Measurements from ENCODE around the gene BNC2.

The BNC2 gene

GRCh38 chr9:16602494-16602893, 268.0 kb downstream of the BNC2 start:
- Histone ChIP-seq H3K4me2 (ENCODE audit: low read length) (no peak overlapping the region), H3K4me3 (ENCODE audit: low read length) (no peak overlapping the region), H3K27me3 (ENCODE audit: control insufficient read depth, insufficient read depth, low read length) (no peaks in the 10 kb centered on the region), H3K36me3 (ENCODE audit: insufficient read depth, low read length) (no peaks in the 10 kb centered on the region), H3K4me1 (ENCODE audit: control insufficient read depth, insufficient read depth, low read length) (peaks cover 3% of the 10 kb centered on the region), H3K9ac (ENCODE audit: low read depth, low read length) (no peak overlapping the region), H3K9me3 (replicated peaks; ENCODE audit: low read length) (no peaks in the 10 kb centered on the region)

GRCh38 chr9:16601991-16602390, 268.5 kb downstream of the BNC2 start:
- Histone ChIP-seq H3K4me2 (ENCODE audit: low read length) (no peak overlapping the region), H3K4me3 (ENCODE audit: low read length) (no peak overlapping the region), H3K9me3 (replicated peaks; ENCODE audit: low read length) (no peaks in the 10 kb centered on the region), H3K36me3 (ENCODE audit: insufficient read depth, low read length) (no peaks in the 10 kb centered on the region), H3K9ac (ENCODE audit: low read depth, low read length) (no peak overlapping the region), H3K27me3 (ENCODE audit: control insufficient read depth, insufficient read depth, low read length) (no peaks in the 10 kb centered on the region), H3K4me1 (ENCODE audit: control insufficient read depth, insufficient read depth, low read length) (peaks cover 3% of the 10 kb centered on the region)

DNA sequence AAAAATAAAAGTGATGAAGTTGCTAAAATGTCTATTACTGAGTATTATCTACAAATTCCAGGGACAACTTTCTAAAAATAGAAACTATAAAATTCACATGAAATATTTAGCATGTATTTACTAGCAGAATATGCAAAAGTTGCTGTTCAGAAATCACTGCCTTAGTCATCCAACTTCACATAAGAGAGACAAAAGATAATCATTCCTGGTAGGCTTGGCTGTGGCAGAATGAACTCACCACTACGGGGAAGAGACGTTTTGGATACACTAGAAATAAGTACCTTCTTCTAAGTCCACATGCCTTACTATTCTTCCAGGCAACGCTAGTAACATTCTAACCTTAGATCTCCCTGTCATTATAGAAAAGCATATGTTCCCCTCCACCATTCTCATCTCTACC, 272.2 kb downstream of the BNC2 start:
- Histone ChIP-seq H3K4me3 (ENCODE audit: low read length) (no peak overlapping the region), H3K27me3 (ENCODE audit: control insufficient read depth, insufficient read depth, low read length) (no peaks in the 10 kb centered on the region), H3K9ac (ENCODE audit: low read depth, low read length) (no peak overlapping the region), H3K4me1 (ENCODE audit: control insufficient read depth, insufficient read depth, low read length) (peaks cover 3% of the 10 kb centered on the region), H3K4me2 (ENCODE audit: low read length) (no peak overlapping the region), H3K36me3 (ENCODE audit: insufficient read depth, low read length) (no peaks in the 10 kb centered on the region), H3K9me3 (replicated peaks; ENCODE audit: low read length) (no peaks in the 10 kb centered on the region)

- Histone ChIP-seq H3K9ac (ENCODE audit: low read depth, low read length) (no peak overlapping the region), H3K4me1 (ENCODE audit: control insufficient read depth, insufficient read depth, low read length) (peaks cover 3% of the 10 kb centered on the region), H3K36me3 (ENCODE audit: insufficient read depth, low read length) (no peaks in the 10 kb centered on the region)
Measured at GRCh38 chr9:16597136-16597535, 273.3 kb downstream of the BNC2 start.

GRCh38 chr9:16595227-16595626, 275.2 kb downstream of the BNC2 start:
- no peaks in the 10 kb centered on the region for H3K36me3 ChIP-seq (ENCODE audit: insufficient read depth, low read length)
- H3K4me3 ChIP-seq (ENCODE audit: low read length): no peak overlapping the region
- no peaks in the 10 kb centered on the region for H3K27me3 ChIP-seq (ENCODE audit: control insufficient read depth, insufficient read depth, low read length)
- peaks cover 3% of the 10 kb centered on the region for H3K4me1 ChIP-seq (ENCODE audit: control insufficient read depth, insufficient read depth, low read length)
- no peak overlapping the region for H3K4me2 ChIP-seq (ENCODE audit: low read length)
- no peak overlapping the region for H3K9ac ChIP-seq (ENCODE audit: low read depth, low read length)
- H3K9me3 ChIP-seq (replicated peaks; ENCODE audit: low read length): no peaks in the 10 kb centered on the region

More at GRCh38 chr9:16597136-16597535, 273.3 kb downstream of the BNC2 start:
- Histone ChIP-seq H3K4me2 (ENCODE audit: low read length) (no peak overlapping the region), H3K9me3 (replicated peaks; ENCODE audit: low read length) (no peaks in the 10 kb centered on the region), H3K27me3 (ENCODE audit: control insufficient read depth, insufficient read depth, low read length) (no peaks in the 10 kb centered on the region), H3K4me3 (ENCODE audit: low read length) (no peak overlapping the region)

DNA sequence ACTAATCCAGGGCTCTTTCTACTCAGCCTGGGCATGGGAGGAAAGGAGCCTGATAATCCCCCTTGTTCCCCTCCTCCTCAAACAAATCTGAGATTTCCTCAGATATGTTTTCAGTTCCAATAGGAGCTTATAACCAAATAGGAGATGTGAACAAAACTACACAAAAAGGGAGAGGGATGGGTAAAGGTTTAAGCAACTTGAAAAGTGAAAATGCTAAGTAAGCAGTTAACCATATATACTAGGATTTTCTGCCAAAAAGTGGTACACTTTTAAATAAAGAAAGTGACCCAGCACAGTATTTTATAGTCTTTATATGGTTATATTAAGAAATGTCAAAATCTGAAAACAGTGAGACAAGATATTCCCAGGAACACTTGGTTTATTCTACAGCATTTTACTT, 275.7 kb downstream of the BNC2 start:
- no peaks in the 10 kb centered on the region for H3K27me3 ChIP-seq (ENCODE audit: control insufficient read depth, insufficient read depth, low read length)
- H3K36me3 ChIP-seq (ENCODE audit: insufficient read depth, low read length): no peaks in the 10 kb centered on the region
- H3K9ac ChIP-seq (ENCODE audit: low read depth, low read length): no peak overlapping the region
- H3K9me3 ChIP-seq (replicated peaks; ENCODE audit: low read length): no peaks in the 10 kb centered on the region
- H3K4me3 ChIP-seq (ENCODE audit: low read length): no peak overlapping the region
- no peak overlapping the region for H3K4me2 ChIP-seq (ENCODE audit: low read length)
- peaks cover 3% of the 10 kb centered on the region for H3K4me1 ChIP-seq (ENCODE audit: control insufficient read depth, insufficient read depth, low read length)

- H3K27me3 ChIP-seq (ENCODE audit: control insufficient read depth, insufficient read depth, low read length): no peaks in the 10 kb centered on the region
- H3K9me3 ChIP-seq (replicated peaks; ENCODE audit: low read length): no peaks in the 10 kb centered on the region
- no peak overlapping the region for H3K9ac ChIP-seq (ENCODE audit: low read depth, low read length)
- H3K4me3 ChIP-seq (ENCODE audit: low read length): no peak overlapping the region
- H3K36me3 ChIP-seq (ENCODE audit: insufficient read depth, low read length): no peaks in the 10 kb centered on the region
- H3K4me2 ChIP-seq (ENCODE audit: low read length): no peak overlapping the region
- peaks cover 3% of the 10 kb centered on the region for H3K4me1 ChIP-seq (ENCODE audit: control insufficient read depth, insufficient read depth, low read length)
Measured at GRCh38 chr9:16593746-16594145, 276.7 kb downstream of the BNC2 start.

DNA sequence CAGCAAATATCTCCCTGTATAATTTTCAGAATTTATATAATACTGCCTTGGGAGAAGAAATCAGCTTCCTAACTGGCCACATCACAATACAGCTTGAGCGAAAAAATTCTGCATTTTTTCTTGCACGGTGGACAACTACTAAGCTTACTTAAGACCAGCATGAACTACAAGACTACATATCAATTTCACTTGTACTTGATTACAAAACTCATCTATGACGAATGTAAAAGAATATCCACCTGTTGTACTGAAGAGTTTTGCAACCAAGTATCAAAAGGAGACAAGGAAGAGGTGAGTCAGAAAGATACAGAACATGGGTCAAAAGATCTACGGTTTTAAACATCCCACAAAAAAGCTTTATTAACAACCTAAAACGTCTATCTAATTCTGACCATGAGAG, 279.4 kb downstream of the BNC2 start:
- Histone ChIP-seq H3K4me1 (ENCODE audit: control insufficient read depth, insufficient read depth, low read length) (no peaks in the 10 kb centered on the region), H3K36me3 (ENCODE audit: insufficient read depth, low read length) (no peaks in the 10 kb centered on the region), H3K27me3 (ENCODE audit: control insufficient read depth, insufficient read depth, low read length) (no peaks in the 10 kb centered on the region), H3K4me2 (ENCODE audit: low read length) (no peak overlapping the region), H3K4me3 (ENCODE audit: low read length) (no peak overlapping the region), H3K9ac (ENCODE audit: low read depth, low read length) (no peak overlapping the region), H3K9me3 (replicated peaks; ENCODE audit: low read length) (no peaks in the 10 kb centered on the region)

- Histone ChIP-seq H3K9me3 (replicated peaks; ENCODE audit: low read length) (no peaks in the 10 kb centered on the region), H3K36me3 (ENCODE audit: insufficient read depth, low read length) (peaks cover 6% of the 10 kb centered on the region), H3K4me3 (ENCODE audit: low read length) (no peak overlapping the region), H3K4me2 (ENCODE audit: low read length) (no peak overlapping the region), H3K27me3 (ENCODE audit: control insufficient read depth, insufficient read depth, low read length) (no peaks in the 10 kb centered on the region), H3K9ac (ENCODE audit: low read depth, low read length) (no peak overlapping the region), H3K4me1 (ENCODE audit: control insufficient read depth, insufficient read depth, low read length) (no peaks in the 10 kb centered on the region)
Measured at GRCh38 chr9:16585591-16585990, 284.9 kb downstream of the BNC2 start.

- H3K27me3 ChIP-seq (ENCODE audit: control insufficient read depth, insufficient read depth, low read length): no peaks in the 10 kb centered on the region
- peaks cover 6% of the 10 kb centered on the region for H3K36me3 ChIP-seq (ENCODE audit: insufficient read depth, low read length)
- H3K9me3 ChIP-seq (replicated peaks; ENCODE audit: low read length): no peaks in the 10 kb centered on the region
- H3K4me3 ChIP-seq (ENCODE audit: low read length): no peak overlapping the region
- no peak overlapping the region for H3K9ac ChIP-seq (ENCODE audit: low read depth, low read length)
- peaks cover 12% of the 10 kb centered on the region for H3K4me1 ChIP-seq (ENCODE audit: control insufficient read depth, insufficient read depth, low read length)
- no peak overlapping the region for H3K4me2 ChIP-seq (ENCODE audit: low read length)
Measured at GRCh38 chr9:16579872-16580432, 290.5 kb downstream of the BNC2 start.

- H3K9ac ChIP-seq (ENCODE audit: low read depth, low read length): peak overlapping the region; percentile 13
- peak overlapping the region; percentile 64 for H3K4me2 ChIP-seq (ENCODE audit: low read length)
- no peaks in the 10 kb centered on the region for H3K9me3 ChIP-seq (replicated peaks; ENCODE audit: low read length)
- H3K27me3 ChIP-seq (ENCODE audit: control insufficient read depth, insufficient read depth, low read length): no peaks in the 10 kb centered on the region
- no peak overlapping the region for H3K4me3 ChIP-seq (ENCODE audit: low read length)
- H3K4me1 ChIP-seq (ENCODE audit: control insufficient read depth, insufficient read depth, low read length): peaks cover 18% of the 10 kb centered on the region
- H3K36me3 ChIP-seq (ENCODE audit: insufficient read depth, low read length): no peaks in the 10 kb centered on the region
Measured at GRCh38 chr9:16575986-16576245, 294.6 kb downstream of the BNC2 start.

DNA sequence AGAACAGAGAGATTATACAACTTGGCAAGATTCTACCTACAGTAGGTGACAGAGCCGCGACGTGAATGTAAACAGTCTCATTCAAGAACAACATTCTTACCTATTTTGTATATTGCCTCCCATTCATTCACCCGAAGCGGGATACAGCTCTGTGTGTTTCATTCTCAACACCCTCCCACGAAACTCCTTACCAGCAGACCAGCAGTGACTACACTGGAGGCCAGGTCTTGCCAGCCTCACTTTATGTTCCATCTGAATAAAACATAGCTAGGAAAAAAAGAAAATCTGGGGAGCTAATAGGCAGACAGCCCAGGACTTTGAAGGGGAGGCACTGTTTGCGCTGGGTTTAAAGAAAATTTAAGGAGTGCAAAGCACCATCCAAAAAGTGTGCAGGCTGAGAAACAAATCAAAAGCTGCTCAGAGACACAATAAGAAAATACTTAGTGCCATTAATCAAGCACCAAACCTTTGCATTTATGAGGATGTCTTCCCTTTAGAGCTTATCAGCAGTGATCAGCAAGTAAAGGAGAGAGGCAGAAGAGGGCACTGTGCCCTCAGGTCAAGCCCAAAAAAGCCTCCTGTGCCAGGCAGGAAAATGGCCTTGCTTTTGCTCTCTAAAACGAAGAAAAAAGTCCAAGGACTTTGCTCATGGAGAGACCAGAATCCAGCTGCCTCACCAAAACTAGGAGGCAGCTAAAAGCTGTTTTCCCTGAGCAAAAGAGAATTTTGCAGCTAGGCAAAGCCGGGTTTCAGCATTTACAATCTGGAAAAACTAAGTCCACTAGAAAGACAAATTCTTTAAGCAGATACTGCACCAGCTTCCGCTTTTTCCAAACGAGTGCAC, 295.1 kb downstream of the BNC2 start:
- no peaks in the 10 kb centered on the region for H3K9me3 ChIP-seq (replicated peaks; ENCODE audit: low read length)
- H3K4me3 ChIP-seq (ENCODE audit: low read length): no peak overlapping the region
- H3K27me3 ChIP-seq (ENCODE audit: control insufficient read depth, insufficient read depth, low read length): no peaks in the 10 kb centered on the region
- H3K36me3 ChIP-seq (ENCODE audit: insufficient read depth, low read length): no peaks in the 10 kb centered on the region
- H3K4me2 ChIP-seq (ENCODE audit: low read length): peak overlapping the region; percentile 64
- H3K9ac ChIP-seq (ENCODE audit: low read depth, low read length): peak overlapping the region; percentile 13
- peaks cover 18% of the 10 kb centered on the region for H3K4me1 ChIP-seq (ENCODE audit: control insufficient read depth, insufficient read depth, low read length)
